CD4-positive, alpha-beta T cell treated with Interleukin-4 for 1 hour (primary cell): ENCODE measurements around the gene ARHGEF17.

Source experiments
- DNase-seq, 2 donors: peaks; one replicate each; pipeline ENCODE4 v3.0.0-alpha.2; 2020 to 2022

ARHGEF17 gene

DNA sequence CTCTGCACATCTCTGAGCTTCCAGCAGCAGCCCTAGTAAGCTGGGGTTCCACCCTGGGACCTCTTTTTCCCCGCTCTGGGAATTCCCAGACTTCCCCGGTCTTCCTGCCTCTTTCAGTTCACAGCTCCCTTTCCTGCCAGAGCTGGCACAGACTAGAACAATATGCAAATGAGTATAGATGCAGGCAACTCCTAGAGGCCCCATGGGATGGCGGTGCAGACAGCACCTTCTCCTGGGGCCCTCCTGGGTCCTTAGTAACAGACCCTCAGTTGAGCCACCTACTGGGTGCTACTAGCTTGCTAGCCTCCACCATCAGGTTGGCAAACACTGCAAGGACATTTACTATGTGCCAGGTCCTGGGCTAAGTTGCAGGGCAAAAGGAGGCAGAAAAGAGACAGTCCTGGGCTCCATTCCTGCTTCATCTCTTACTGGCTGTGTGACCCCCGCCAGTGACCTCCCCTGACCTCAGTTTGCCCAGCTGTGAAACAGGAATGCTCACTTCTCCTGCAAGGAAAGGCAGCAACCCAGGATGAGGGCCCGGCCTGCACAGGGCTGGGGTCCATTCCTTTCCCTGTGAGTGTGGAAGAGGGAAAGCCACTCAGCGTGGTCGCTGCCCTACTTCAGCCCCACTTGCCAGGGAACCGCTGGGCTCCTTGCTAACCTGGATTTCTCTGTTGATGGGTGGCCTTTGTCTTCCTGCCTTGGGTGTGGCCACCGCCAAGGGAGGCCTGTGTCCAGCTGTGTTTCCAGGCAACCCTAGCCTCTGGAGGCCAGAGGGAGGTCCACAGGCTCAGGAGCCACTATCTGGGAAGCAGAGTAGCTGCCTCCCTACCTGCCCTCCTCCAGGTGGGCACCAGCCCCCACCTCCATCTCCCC lies 75.4 kb downstream of the ARHGEF17 start:
- DNase-seq = peak in 1 of 2 donors; percentile 6

DNA sequence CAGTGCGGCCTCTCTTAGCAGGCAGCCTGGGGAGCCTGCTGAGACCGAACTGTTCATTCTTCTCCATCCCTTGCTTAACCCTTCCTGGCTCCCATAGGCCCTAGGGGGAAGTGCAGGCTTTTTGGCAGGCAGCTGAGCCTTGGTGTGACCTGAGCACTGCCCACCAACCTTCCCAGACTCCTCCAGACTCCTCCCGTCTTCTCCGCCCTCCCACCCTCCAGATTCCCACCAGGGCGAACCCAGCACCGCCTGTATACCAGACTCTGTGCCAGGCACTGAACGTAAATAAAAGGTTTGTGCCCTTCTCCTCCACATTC lies 76.0 kb downstream of the ARHGEF17 start:
- no peak for DNase-seq

DNA sequence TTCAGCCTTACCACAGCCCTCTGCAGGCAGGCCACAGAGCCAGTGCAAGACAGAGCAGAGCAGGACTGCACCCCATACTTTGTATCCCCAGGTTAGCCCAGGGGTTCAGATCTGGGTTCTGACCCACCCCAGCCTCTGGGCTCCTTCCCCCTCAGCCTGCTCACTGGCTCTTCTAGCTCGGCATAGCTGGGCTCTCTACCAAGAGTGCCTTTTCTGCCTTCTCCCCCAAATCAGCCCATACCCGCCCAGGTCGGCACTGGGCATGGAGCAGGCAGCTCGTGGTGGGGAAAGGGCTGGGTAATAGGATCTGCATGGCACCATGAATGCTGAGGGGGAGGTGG lies 76.4 kb downstream of the ARHGEF17 start:
- no peak for DNase-seq

DNA sequence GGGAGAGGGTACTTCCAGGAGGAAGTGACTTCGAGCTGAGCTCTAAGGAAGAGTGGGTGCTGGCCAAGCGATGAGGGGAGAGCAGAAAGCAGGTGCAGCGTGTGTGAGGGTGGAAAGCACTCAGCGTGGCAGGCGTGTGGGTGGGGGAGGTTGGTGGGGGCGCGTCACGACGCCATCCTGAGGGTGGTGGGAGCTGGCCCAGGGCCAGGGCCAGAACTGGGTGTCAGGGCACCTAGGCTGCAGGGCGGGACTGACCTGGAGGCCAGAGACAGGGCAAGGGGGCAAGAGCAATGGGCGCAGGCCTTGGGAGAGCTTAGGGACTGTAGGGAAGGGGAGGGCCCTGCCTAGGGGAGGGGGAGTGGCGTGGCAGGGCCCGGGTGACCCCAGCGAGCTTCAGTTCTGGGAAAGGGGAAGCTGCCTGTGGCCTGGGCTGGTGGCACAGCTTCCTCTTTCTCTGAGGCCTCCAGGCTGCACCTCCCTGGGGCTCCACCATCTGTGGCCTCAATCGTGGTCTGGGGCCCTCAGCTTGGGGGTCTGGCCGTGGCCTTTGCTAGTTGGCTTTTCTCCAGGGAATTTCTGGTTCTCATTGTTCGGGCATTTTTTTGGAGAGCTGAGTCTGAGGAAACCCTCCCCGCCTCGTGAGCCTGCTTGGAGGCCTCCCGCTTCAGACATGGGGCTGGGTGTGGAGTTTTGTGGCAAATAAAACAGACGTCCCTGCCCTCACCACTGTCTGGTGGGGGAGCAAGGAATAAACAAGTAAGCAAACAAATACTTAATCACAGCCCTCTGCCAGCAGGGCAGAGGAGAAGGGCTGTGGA lies 77.0 kb downstream of the ARHGEF17 start:
- DNase-seq = peak; percentile 48 to 85

DNA sequence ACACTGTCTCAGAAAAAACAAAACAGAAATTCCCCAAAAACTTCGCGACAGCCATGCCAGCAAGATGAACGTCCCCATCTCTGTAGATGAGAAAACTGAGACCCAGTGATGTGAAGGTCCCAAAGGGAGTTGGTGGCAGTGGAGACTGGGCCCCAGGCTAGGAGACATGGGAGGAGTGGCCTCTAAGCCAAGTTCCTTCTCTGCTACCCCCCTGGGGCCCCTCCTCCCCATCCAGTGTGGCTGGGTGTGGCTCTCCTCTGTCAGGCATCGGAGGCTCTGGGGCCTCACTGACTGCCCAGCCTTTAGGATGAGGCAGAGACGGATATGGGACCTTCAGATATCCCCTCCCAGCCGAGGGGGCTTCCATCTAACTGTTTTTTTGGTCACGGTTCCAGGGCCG lies 77.9 kb downstream of the ARHGEF17 start:
- peak in 1 of 2 donors; percentile 67 for DNase-seq

DNA sequence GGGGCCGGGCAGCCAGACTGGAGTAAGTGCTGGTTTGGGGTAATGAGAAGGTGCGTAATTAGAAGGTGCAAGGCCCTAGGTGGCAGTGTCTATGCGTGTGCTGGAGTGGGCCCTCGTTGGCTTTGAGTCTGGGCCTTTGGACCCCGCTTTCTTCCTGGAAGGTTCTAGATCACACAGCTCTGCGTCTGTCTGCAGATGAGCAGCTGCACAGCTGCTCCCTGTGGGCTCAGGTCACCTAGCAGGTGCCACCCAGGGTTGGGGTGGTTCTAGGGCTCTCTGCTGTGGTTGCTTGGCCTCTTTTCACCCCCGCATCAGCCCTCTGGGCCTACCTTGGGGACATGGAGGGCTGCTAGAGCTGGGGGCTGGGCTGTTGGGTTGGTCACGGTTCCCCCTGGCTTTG lies 78.5 kb downstream of the ARHGEF17 start:
- no peak for DNase-seq

DNA sequence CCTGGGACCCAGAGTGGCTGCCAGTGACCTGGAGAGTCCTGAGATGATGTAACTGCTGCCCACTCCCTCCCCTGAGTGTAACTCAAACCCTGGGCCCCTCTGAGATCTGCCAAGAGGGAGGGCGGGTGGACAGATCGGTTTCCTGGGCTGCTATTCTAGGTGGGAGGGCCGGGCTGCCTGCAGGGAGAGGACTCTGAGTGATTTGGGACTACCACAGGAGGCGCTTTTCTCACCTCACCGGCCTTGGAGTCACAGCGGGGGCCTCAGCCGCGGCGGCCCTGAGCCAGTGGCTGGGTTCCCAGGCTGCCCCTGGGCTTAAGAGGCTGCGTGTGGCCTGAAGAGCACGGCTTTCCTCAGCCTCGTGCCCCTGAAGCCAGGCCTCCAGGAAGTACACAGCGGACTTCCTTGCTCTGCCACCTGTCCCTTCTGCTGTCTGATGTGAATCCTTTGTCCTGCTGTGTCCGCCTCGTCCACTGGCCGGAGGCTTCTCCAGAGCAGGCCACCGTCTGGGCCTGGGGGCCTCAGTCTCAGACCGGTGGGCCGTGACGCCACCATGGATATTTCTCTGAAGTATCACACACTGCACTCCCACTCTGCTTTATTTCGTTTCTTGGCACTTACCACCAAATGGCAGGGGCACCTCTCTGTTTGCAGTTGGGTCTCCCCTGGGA lies 79.7 kb downstream of the ARHGEF17 start:
- no peak for DNase-seq

DNA sequence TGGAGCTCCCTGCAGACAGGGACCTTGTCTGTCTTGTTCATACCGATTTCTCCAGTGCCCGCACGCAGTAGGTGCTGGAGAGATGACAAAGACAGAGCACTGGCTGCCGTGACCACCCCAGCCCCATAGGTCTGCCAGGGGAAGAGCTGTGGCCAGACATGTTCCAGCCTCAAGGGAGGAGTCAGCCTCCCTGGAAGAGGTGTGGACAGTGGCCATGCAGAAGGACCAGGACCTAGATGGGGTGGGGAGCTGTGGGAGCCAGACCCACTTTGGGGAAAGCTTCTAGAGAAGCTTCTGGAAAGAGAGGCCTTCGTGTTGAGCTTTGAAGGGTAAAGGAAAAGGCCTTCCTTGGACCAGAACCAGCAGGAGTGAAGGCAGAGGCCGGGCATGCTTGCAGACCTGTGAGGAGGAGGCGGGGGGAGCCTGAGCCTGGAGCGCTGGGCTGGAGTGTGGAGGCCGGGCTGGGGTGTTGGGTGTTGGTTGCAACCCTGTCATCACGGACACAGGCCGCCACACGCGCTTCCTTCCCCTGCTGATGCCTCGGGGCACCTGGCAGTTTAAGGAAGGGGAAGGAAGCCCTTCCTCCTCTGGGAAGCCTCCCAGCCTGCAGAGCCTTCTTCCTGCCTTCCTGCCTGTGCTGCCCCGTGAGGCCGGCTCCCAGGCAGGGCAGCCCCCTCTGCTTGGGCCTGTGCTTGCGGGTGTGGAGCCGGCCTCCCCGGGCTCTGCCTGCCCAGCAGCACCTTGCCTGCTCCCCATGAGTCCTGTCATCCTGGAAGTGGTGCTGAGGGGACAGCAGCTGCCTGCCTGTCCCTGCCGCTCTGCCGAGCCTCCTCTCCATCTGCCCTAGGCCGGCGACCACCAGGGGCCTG lies 80.4 kb downstream of the ARHGEF17 start:
- DNase-seq = peak in 1 of 2 donors; percentile 34

DNA sequence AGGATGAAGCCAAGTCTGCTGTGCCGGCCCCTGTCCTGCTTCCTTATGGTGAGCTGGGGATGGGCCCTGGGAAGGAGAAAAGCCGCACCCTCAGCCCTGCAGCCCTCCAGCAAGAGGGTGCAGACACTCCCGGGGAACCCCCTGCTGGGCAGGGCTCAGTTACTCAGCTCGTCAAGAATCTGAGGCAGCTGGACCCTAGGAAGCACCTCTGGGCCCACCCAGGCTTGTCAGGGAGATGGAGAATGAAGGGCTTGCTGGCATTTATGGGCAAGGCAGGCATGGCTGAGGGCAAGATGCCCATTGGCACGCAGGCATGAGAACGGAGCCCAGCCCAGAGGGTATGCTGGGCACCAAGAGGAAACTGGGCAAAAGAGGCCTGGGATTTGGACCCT lies 81.1 kb downstream of the ARHGEF17 start:
- no peak for DNase-seq

DNA sequence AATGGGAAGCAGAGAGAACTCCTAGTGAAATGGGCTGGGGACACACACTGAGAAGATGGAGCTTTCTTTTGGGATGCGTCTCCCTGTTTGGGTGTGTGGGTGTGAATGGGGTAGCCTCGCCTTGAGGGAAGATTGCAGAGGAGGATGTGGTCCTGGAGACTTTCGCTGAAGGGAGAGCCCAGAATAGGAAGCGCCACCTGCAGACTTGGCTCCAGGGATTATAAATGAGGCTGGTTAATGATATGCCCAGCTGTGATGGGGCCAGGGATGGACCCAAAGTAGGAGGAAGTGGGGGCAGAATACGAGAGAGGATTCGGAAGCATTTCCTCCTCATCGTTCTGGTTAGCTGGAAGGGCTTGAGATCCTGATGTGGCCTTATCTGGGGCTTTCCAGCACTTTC lies 81.8 kb downstream of the ARHGEF17 start:
- DNase-seq = no peak

DNA sequence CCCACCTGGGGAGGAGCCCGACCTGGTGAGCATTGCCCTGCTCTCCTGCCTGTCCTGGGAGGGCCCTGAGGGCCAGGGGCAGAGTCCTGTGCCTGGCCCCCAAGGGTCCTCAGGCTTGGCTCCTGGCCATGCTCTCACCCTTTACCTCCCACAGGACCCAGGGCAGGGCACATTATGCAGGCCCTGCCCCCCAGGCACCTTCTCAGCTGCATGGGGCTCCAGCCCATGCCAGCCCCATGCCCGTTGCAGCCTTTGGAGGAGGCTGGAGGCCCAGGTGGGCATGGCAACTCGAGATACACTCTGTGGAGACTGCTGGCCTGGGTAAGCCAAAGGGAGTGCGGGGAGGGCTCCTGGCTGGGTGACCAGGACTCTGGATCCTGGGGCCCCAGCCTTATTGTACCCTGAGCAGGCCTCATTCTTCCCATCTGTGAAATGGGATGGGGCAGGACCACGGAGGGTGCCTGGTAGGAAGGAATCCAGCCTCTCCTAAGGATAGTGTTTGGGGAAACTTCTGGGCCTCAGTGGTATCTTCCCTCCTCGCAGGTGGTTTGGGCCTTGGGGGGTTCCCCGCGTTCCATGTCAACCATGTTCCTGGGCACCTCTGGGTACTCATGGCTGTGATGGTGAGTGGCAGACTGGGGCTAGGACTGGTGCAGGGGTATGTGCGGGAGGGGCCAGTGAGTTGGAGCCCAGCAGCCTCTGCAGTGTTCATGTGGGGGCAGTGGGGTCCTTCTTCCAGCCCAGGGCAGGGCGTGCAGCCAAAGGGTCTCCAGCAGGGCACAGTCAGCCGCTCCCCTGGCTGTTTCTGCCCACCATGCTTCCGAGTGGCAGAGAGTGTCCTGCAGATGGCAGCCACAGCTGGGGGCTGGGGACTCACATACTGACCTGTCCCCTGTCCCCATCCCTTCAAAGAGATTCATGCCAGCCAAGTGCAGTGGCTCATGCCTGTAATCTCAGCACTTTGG lies 82.8 kb downstream of the ARHGEF17 start:
- no peak for DNase-seq

DNA sequence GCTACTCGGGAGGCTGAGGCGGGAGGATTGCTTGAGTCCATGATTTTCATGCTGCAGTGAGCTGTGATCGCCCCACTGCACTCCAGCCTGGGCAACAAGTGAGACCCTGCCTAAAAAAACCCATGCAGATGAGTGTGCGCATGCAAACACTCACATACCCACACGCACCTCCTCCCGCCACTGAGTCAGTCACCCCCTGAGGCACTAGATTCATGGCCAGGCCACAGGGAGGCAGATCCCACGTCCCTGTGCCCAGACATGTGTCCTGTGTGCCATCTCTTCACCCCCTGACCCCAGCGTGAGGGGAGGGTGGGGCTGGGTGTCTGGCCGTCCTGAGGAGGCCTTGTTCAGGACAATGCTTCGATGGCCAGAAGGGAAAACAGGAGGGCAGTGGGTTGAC lies 83.6 kb downstream of the ARHGEF17 start:
- no peak for DNase-seq

DNA sequence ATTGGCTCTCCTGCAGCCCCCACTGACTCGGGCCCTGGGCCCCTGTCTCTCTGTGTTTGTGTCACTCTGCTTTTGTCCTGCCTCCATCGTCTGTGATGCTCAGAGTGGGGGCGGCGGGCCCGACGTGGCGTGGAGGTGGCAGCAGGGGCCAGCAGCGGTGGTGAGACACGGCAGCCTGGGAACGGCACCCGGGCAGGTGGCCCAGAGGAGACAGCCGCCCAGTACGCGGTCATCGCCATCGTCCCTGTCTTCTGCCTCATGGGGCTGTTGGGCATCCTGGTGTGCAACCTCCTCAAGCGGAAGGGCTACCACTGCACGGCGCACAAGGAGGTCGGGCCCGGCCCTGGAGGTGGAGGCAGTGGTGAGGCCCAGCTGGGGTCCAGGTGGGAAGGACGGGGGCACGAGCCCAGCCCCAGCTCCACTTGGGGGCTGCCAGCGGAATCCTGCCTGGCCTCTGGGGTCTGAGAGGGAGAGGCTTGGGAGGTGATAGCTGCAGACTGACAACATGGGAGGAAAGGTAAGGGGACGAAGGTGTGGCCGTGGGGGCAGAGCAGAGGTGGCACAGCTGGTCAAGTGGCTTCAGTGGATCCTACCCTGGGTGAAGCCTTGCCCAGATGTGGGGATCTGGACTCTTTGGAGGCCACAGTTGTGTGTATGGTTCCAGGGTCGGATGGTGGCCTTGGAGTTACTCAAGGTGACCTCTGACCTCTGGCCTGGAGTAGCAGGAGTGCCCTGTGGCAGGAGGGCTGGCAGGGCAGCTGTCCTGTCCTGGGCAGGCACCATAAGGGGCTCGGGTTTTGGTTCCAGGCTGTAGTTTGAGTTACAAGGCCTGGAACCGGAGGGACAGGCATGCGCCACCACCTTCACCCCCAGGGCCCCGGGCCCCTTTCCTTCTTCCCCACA lies 84.3 kb downstream of the ARHGEF17 start:
- DNase-seq = no peak

DNA sequence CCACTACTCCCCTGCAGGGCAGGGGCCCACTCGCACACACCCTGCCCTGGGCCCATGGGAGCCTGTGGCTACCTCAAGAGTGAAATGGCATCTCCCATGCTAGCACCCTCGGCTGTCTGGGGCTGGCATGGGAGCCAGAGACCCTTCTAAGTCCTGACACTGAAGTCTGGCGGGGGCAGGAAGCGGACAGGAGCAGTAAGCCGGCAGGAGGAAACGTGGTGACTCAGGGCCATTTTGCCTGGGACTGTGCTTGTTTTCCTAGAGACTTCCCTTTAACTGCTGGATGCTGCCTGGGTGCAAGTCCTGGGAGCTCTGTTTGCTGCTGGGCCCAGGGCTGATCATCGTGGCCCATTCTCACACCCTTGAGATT lies 84.9 kb downstream of the ARHGEF17 start:
- no peak for DNase-seq

DNA sequence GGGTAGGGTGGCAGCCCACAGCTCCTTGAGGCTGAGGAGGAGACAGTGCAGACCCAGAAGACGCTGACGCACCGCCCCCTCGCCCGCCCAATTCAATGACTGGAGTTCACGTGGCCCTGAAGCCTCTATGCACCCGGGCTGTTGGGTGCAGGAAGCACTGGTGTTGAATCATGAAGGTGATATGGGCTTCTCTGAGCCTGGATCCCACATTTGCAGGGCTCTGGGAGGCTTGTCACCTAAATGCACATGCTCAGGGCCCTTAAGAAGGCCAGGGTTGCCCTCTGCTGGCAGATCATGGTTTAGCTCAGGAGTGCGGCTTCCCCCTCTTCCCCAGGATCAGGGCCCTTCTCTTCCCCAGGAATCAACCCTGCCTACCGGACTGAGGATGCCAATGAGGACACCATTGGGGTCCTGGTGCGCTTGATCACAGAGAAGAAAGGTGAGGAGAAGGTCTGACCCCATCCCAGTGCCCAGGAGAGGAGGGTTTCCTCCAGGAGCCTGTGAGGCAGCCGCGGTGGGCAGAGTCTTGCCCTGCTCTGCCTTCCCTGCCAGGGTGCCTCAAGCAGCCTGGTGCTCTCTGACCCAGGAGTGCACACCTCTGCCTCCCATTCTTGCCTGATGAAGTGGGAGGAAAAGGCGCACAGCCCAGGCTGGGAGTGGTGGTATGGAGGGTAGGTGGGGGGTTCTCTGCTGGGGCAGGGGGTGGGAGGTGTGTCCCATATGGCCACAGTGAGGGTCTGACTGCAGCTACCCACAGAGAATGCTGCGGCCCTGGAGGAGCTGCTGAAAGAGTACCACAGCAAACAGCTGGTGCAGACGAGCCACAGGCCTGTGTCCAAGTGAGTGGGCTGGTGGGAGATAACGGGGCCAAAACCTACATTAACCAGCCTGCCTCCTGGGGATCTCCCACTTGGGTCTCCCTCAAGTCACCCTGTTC lies 85.7 kb downstream of the ARHGEF17 start:
- peak; percentile 67 to 70 for DNase-seq

DNA sequence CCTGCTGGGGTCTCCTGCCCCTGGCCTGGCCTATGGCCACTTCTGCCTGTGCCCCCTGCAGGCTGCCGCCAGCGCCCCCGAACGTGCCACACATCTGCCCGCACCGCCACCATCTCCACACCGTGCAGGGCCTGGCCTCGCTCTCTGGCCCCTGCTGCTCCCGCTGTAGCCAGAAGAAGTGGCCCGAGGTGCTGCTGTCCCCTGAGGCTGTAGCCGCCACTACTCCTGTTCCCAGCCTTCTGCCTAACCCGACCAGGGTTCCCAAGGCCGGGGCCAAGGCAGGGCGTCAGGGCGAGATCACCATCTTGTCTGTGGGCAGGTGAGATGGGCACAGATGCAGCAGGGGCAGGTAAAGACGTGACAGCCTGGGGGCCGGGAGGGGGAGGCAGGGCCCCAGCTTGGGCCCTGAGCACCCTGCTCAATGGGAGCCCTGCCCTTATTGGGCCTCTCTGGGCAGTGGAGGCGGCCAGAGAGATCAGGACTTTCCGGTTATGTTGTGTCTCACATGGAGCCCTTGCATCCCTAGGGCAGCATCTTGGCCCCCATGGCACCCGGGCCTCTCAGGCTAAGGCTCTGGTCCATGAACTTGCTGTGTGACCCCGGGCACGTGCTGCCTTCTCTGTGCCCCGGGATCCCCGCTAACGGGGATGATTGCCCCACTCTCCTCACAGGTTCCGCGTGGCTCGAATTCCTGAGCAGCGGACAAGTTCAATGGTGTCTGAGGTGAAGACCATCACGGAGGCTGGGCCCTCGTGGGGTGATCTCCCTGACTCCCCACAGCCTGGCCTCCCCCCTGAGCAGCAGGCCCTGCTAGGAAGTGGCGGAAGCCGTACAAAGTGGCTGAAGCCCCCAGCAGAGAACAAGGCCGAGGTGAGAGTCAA lies 86.6 kb downstream of the ARHGEF17 start:
- no peak for DNase-seq

DNA sequence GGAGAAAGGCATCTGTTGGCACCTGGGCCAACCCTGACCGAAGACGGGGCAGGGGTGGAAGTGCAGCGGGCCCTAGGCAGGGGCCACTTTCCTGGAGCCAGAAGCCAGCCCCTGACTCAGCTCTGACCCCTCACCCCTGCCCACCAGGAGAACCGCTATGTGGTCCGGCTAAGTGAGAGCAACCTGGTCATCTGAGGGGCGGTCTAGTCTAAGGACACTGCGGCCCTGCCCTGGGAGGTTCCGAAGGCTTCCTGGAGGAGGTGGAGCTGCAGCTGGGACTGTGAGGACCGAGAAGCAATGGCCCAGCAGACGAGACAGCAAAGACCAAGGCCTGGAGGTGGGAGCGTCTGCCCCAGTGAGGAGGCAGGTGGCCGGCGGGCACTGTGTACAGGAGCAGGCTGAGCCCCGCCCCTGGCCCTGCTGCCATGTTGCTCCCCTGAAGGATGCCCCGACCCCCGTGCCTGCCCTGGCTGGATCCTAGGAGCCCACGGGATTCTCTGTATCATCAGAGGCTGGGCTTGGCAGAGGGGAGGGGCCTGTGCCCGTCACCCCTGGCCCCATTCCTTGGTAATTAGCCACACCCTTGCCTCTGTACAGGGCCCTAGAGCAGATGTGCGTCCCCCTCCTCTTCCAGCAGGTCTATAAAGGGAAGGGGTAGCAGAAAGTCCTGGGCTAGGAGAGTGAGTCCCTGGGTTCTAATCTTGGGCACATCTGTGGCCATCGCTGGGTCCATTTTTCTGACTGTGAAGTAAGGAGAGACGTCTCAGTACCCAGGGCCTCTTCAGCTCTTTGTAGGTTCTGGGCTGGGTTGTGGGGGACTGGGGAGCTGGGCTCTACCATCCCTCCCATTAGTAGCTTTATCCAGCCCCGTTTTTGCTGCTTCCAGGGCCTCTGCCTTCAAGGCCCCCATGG lies 87.5 kb downstream of the ARHGEF17 start:
- DNase-seq = no peak
